Measurements from ENCODE around the gene CNBP.

Gene CNBP

GRCh38 chr3:129218742-129219141 lies 35.0 kb upstream of the CNBP start:
- H3K4me3 ChIP-seq (ENCODE audit: low read depth, low read length): no peak overlapping the region
- no peak for DNase-seq (ENCODE audit: low read depth)
- TF ChIP-seq CTCF (IDR thresholded peaks at IDR 0.05; ENCODE audit: control insufficient read depth, extremely low read depth, insufficient read depth): no peak

- no peak for DNase-seq (ENCODE audit: low read depth)
- no peak for TF ChIP-seq CTCF (IDR thresholded peaks at IDR 0.05; ENCODE audit: control insufficient read depth, extremely low read depth, insufficient read depth)
- H3K4me3 ChIP-seq (ENCODE audit: low read depth, low read length): no peak overlapping the region
Observed at GRCh38 chr3:129213238-129213637, 29.5 kb upstream of the CNBP start.

- DNase-seq (ENCODE audit: low read depth): no peak
- TF ChIP-seq CTCF (IDR thresholded peaks at IDR 0.05; ENCODE audit: control insufficient read depth, extremely low read depth, insufficient read depth): no peak
- no peak overlapping the region for H3K4me3 ChIP-seq (ENCODE audit: low read depth, low read length)
Observed at GRCh38 chr3:129211772-129212171, 28.1 kb upstream of the CNBP start.

GRCh38 chr3:129211345-129211744 lies 27.6 kb upstream of the CNBP start:
- no peak for TF ChIP-seq CTCF (IDR thresholded peaks at IDR 0.05; ENCODE audit: control insufficient read depth, extremely low read depth, insufficient read depth)
- no peak overlapping the region for H3K4me3 ChIP-seq (ENCODE audit: low read depth, low read length)
- no peak for DNase-seq (ENCODE audit: low read depth)

- no peak for DNase-seq (ENCODE audit: low read depth)
- TF ChIP-seq CTCF (IDR thresholded peaks at IDR 0.05; ENCODE audit: control insufficient read depth, extremely low read depth, insufficient read depth): no peak
- H3K4me3 ChIP-seq (ENCODE audit: low read depth, low read length): no peak overlapping the region
Observed at GRCh38 chr3:129207479-129207878, 23.8 kb upstream of the CNBP start.

GRCh38 chr3:129205109-129205832 lies 21.6 kb upstream of the CNBP start:
- no peak overlapping the region for H3K4me3 ChIP-seq (ENCODE audit: low read depth, low read length)
- TF ChIP-seq CTCF (IDR thresholded peaks at IDR 0.05; ENCODE audit: control insufficient read depth, extremely low read depth, insufficient read depth): no peak
- peak; percentile 92 for DNase-seq (ENCODE audit: low read depth)

GRCh38 chr3:129204473-129204872 lies 20.8 kb upstream of the CNBP start:
- no peak overlapping the region for H3K4me3 ChIP-seq (ENCODE audit: low read depth, low read length)
- TF ChIP-seq CTCF (IDR thresholded peaks at IDR 0.05; ENCODE audit: control insufficient read depth, extremely low read depth, insufficient read depth): no peak
- DNase-seq (ENCODE audit: low read depth): no peak

Measured in LNCaP clone FGC (cell line).